Activated CD4-positive, alpha-beta T cell treated with anti-CD3 and anti-CD28 coated beads for 1 hour (primary cell): Measurements from ENCODE around the gene KRTAP10-6.
"Not testable (repeated sequence)": the region's sequence is repeated elsewhere in the genome, so short reads cannot be mapped to it uniquely, and the experiment has no call there.

ENCODE experiments used
- DNase-seq: peaks from one replicate; pipeline ENCODE4 v3.0.0-alpha.2; 2020

Gene KRTAP10-6

GRCh38 chr21:44575307-44576024, 16.8 kb downstream of the KRTAP10-6 start:
- DNase-seq, result no peak

GRCh38 chr21:44574457-44575306, 17.6 kb downstream of the KRTAP10-6 start:
- DNase-seq, result no peak

DNA sequence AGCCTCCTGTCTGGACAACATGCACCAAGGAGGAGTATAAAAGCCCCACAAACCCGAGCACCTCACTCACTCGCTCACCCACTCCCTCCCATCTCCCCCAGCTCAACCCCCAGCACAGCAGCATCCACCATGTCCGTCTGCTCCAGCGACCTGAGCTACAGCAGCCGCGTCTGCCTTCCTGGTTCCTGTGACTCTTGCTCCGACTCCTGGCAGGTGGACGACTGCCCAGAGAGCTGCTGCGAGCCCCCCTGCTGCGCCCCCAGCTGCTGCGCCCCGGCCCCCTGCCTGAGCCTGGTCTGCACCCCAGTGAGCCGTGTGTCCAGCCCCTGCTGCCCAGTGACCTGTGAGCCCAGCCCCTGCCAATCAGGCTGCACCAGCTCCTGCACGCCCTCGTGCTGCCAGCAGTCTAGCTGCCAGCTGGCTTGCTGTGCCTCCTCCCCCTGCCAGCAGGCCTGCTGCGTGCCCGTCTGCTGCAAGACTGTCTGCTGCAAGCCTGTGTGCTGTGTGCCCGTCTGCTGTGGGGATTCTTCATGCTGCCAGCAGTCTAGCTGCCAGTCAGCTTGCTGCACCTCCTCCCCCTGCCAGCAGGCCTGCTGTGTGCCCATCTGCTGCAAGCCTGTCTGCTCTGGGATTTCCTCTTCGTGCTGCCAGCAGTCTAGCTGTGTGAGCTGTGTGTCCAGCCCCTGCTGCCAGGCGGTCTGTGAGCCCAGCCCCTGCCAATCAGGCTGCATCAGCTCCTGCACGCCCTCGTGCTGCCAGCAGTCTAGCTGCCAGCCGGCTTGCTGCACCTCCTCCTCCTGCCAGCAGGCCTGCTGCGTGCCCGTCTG, 18.5 kb downstream of the KRTAP10-6 start, which contains the start of gene KRTAP10-4:
Gene KRTAP10-4, plus strand, starts transcription at position 100 of the 827 bp plus-strand sequence. Its CDS starts 30 bp downstream, at position 130.
- DNase-seq, result not testable (repeated sequence)

GRCh38 chr21:44572959-44573583, 19.2 kb downstream of the KRTAP10-6 start:
- no peak for DNase-seq

DNA sequence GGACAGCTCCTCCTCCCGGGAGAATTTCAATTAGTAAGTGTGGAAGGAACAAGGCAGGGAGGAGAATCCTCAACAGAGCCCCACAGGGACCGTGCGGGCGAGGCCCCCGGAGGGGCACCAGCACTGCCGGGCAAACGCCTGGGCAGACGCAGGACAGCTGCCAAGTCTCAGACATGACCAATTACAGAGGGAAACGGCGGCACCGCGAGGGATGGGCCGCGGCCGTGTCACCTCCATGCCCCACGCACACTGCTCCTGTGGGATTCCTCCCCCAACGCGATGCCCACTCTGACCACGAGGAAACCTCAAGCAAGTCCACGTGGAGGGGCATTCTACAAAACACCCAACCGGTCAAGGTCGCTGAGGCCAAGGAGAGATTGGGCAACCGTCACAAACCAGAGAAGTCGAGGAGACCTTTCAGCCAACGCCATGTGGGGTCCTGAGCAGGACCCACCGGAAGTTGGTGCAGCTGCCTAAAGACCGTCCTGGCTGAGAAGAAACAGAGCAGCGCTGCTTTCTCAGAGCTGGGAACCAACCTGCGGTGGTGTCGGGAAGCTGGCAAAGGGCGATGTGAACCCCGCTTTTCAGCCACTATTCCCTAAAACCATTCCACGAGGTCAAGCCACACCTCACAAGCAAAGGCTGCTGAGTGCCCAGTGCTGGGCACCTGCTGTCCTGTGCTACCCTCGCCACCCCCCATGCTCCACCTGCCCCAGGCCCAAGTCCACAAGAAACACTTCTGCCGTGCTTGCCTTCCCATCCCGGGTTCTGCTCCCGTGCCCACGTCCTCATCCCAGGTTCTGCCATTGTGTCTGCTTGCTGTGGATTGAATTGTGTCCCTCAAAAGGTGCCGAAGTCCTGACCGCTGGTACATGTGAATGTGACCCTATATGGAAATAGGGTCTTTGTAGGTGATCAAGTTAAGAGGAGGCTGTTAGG, 20.2 kb downstream of the KRTAP10-6 start:
- DNase-seq, result no peak

DNA sequence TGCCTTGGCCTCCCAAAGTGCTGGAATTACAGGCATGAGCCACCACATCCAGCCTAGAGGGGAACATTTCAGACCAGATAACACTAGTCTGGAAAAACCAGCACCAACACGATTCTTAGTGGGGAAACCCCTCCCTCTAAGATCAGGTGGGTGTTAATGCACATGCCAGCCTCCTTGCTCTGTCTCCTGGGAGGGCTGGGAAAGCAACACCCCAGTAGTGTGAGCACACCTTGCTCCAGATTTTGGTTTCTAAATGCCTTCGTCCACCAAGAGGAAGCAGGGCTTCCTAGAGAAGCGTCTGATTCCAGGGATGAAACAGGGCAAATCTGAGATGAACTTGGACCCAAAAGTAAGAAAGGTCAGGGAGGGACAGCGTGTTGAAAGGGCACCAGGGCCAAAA, 21.0 kb downstream of the KRTAP10-6 start:
- DNase-seq, result no peak

DNA sequence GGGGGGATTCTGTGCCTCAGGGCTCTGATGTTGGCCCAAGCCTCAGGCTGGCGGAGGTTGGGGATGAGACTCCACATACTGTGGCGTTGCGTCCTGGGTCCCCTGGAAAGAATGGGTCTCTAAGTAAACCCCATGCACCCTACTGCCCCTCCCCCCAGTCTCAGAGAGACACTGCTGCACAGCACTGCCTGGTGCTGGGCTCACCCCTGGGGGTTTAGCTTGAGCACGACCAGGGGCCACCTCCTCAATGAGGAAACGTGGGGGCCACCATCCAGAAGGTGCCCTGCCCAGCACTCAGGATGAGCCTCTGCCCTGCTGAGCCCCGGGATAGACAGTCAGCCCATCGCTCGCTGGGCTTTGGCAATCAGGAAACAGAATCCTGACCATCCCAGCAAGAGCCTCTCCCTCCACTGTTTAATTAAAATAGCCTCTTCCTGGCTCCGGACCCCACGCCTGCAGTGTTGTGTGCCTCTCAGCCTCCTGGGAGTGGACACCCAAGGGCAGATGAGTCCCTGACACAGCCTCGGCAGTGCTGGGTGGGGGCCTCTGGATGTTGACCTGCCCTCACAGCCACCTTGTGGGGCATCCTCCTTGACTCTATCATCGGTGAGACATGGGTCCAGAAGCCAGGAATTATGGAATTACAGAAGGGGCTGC, 22.3 kb downstream of the KRTAP10-6 start:
- DNase-seq, result no peak

DNA sequence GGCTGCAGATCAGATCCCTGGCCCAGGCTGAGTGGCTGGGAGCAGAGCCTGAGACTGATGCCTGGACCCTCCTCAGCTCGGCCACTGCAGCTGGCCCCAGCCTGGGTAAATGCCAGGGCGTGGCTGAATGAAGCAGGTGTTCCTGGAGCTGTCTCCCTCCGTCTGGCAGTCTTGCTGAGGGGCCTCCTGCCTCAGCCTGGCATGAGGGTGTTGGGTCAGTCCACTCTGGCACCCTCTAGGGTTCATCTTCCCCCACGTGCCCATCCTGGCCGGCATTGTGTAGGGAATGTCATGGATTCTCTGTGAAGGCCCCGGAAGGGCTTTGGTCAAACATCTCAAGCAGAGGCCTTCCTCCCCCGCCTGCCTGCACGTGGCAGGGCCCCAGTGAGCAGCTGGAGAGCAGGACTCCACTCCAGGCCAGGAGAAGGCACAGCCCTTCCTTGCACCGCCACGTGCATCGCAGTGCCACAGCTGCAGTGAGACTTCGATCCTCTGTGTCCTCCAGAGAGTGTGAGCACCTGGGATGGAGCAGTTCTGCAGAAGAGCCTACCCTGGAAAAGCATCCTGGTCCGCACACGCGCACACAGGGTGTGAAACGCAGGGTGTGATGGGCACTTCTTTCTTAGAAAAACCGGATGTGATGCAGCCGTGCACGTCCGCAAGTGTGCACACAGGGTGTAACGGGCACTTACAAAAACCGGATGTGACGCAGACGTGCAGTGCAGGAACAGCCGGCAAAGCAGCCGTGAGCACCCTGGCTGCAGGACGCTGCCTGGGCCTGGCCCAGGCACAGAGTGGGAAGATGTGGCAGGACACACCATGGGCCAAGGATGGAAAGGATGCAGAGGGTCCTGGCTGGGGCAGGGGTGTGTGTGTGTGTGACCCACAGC, 23.4 kb downstream of the KRTAP10-6 start:
- no peak for DNase-seq

GRCh38 chr21:44568261-44568660, 24.0 kb downstream of the KRTAP10-6 start:
- DNase-seq, result no peak

DNA sequence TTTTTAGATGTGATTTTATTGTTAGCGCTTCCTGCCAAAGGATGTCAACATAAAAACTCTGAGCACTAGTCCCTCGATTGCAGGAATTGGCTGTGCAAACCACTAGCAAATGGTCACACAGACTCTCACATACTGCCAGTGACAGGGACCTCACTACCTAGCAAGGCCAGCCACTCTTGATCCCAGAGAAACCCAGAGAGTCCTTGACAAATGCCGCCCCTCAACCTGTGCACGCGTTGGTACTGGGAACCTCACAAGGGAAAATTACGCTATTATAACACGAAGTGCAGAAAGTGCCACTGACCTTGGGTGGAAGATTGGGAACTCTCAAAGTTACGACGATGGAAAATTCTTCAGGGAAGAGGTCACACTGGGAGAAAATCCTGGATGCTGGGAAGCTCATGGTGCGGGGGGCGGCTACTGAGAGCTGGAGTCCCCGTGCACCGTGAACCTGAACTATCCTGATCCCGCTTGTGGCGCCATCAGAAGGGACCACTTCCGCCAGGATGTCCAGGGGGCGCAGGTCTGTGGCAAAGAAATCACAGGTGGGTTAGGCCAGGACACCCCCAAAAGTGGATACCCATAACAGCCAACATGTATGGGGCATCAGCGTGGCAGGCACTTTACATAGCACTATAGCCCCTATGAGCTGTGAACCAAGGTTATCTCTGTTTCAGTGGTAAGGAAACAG, 24.7 kb downstream of the KRTAP10-6 start:
- no peak for DNase-seq

GRCh38 chr21:44566403-44566802, 25.9 kb downstream of the KRTAP10-6 start:
- DNase-seq, result no peak

DNA sequence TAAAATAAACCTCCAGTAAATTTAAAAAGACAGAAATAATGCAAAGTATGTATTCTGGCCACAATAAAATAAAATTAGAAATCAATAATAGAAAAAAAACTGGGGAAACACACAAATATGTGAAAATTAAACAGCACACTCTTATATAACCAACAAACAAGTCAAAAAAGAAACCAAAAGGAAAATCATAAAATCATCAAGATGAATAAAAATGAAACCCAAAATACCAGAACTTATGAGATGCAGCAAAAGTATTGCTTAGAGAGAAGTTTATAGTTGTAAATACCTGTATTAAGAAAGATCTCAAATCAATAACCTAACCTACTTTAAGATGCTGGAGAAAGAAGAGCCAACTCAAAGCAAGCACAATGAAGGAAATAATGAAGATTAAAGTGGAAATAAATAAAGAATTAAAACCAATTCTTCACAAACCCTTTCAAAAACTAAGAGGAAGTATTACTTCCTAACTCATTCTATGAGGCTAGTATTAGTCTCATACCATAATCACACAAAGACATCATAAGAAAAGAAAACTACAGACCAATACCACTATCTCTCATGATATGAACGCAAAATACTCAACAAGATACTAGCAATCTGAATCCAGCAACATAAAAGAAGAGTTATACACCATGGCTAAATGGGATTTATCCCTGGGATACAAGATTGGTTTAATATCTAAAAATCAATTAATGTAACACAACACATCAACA, 27.3 kb downstream of the KRTAP10-6 start:
- no peak for DNase-seq

- DNase-seq, result no peak
Observed at GRCh38 chr21:44564099-44564498, 28.2 kb downstream of the KRTAP10-6 start.

DNA sequence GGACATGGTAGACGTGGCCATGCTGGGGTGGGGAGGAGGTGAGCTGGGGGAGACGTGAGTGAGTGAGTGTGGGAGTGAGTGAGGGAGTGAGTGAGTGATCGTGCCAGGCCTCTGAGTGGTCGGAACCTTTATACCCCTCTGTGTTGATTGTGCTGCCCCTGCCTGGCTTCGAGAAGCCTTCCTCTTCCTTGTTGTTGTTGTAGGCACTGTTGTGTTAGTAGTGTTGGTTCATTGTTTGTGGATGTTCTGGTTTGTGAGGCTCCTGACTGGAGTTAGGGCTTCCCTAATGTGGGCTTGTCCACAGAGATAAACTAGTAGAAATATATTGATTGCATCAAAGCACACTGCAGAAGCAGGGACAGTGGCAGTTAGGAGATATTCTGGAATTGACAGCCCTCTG, 33.6 kb downstream of the KRTAP10-6 start, which contains the start of gene KRTAP10-3:
Gene KRTAP10-3, minus strand, starts transcription at position 101 of the 400 bp plus-strand sequence. Its CDS starts 80 bp downstream, at position 21.
- no peak for DNase-seq

DNA sequence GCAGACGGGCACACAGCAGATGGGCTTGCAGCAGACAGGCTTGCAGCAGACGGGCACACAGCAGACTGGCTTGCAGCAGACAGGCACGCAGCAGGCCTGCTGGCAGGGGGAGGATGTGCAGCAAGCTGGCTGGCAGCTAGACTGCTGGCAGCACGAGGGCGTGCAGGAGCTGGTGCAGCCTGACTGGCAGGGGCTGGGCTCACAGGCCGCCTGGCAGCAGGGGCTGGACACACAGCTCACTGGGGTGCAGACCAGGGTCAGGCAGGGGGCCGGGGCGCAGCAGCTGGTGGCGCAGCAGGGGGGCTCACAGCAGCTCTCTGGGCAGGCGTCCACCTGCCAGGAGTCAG, 34.0 kb downstream of the KRTAP10-6 start:
- not testable (repeated sequence) for DNase-seq

- no peak for DNase-seq
Observed at GRCh38 chr21:44557491-44558328, 34.6 kb downstream of the KRTAP10-6 start.

DNA sequence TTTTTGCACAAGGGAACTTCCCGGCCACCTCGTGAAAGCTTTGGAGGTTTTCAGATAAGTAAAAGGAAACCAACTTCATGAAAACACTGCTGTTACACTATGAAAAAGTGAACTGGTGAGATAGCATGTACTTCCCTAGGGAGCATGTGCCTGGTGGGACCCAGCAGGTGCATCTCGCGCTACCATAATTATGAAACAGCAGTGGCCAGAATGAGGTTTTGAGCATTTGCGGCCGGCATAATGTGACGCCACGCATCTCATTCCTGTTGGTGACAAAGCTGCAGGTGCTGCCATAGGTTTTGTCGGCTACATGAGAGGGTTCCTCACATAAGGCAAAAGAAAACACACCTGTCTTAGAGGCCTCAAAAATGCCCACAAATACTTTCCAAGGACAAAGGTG, 35.4 kb downstream of the KRTAP10-6 start:
- DNase-seq, result no peak
